Activated CD4-positive, alpha-beta T cell treated with anti-CD3 and anti-CD28 coated beads, Interleukin-2, amount 10 ng/mL, durations not matched to agents 7 days and 5 days (primary cell): ENCODE data around the gene COMMD1. TPM values are rescaled to one million over a fixed set of nuclear protein-coding genes. Genes with fewer than 3 reads are reported as not detected.

Experiments
- CTCF ChIA-PET: fragments of 350-600 bp; sonication (Branson Sonifier 250); formaldehyde crosslinking; loops from one replicate; lab custom pipeline; 2021; ENCODE audit warnings: antibody characterized with exemption; lab: Charles Lee
- POLR2A ChIA-PET: fragments of 350-600 bp; sonication (Branson Sonifier 250); formaldehyde crosslinking; loops from one replicate; lab custom pipeline; 2021; ENCODE audit warnings: antibody characterized with exemption; lab: Charles Lee
- DNase-seq: peaks from one replicate; pipeline ENCODE4 v3.0.0-alpha.2; 2020
- H3K27ac Mint-ChIP-seq: one replicate; pipeline ENCODE4 v1.8.0; 2021; ENCODE audit warnings: mild to moderate bottlenecking, moderate library complexity, mixed read lengths
- H3K27me3 Mint-ChIP-seq: one replicate; pipeline ENCODE4 v1.8.0; 2021; ENCODE audit warnings: mixed read lengths
- H3K36me3 Mint-ChIP-seq: one replicate; pipeline ENCODE4 v1.8.0; 2021; ENCODE audit warnings: low read depth, mixed read lengths
- H3K4me1 Mint-ChIP-seq: one replicate; pipeline ENCODE4 v1.8.0; 2021; ENCODE audit warnings: mixed read lengths
- H3K4me3 Mint-ChIP-seq: one replicate; pipeline ENCODE4 v1.8.0; 2021; ENCODE audit warnings: mild to moderate bottlenecking, moderate library complexity, mixed read lengths
- H3K9me3 Mint-ChIP-seq: one replicate; pipeline ENCODE4 v1.8.0; 2021; ENCODE audit warnings: mixed read lengths
- total RNA-seq, 2 experiments: library from RNA; stranded (reverse); gene quantifications; one replicate each; pipeline ENCODE4 v1.2.3, GENCODE V29; 2021

Gene COMMD1
- total RNA-seq, 2 experiments from 2014 or later, result 29.1 to 30.6 TPM

DNA sequence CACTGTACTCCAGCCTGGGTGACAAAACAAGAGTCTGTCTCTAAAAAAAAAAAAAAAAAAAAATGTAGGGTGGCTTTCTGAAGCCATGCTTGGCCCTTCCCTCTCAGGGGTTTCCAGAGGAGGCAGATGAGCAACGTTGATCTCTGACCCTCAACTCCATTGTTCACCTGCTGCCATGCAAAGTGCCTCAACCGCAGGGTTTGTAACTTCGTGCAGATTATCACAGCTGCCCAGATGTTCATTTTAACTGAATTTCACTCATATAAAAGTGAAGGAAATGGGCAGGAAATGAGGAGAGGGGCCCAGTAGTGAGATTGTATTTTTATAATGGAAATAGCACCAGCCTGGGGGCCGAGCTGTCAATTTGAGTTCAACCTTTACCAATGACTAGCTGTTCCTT is 275.5 kb downstream of the COMMD1 start:
- POLR2A ChIA-PET, result no interaction called here
- H3K4me1 Mint-ChIP-seq, result no peaks in the 10 kb centered on the region
- peaks cover 1% of the 10 kb centered on the region for H3K27me3 Mint-ChIP-seq
- H3K4me3 Mint-ChIP-seq, result no peak overlapping the region
- no peak overlapping the region for H3K27ac Mint-ChIP-seq
- no peak for DNase-seq
- no peaks in the 10 kb centered on the region for H3K9me3 Mint-ChIP-seq
- no peaks in the 10 kb centered on the region for H3K36me3 Mint-ChIP-seq
- CTCF ChIA-PET, result no interaction called here

DNA sequence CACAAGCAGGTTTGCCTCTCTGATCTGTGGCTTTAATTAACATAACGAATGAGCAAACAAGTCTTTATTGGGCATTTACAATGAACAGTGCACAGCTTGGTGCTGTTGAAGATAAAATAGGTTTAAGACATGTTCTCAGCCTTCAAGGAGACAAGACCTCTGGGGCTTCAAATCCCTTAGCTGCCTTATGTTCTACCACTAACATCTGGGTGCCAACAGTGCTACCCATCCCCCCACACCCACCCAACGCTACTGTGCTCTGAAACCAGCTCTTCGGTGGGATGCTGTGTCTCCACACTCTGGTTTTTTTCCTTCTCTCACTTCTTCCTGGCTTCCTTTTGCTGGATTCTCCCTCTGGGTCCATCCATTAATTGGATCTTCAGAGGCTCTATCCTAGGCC is 276.4 kb downstream of the COMMD1 start:
- Mint-ChIP-seq H3K36me3 (no peaks in the 10 kb centered on the region), H3K4me1 (no peaks in the 10 kb centered on the region), H3K27ac (no peak overlapping the region), H3K9me3 (no peaks in the 10 kb centered on the region), H3K4me3 (no peak overlapping the region), H3K27me3 (peaks cover 1% of the 10 kb centered on the region)
- POLR2A ChIA-PET, result no interaction called here
- DNase-seq, result no peak
- CTCF ChIA-PET, result no interaction called here

DNA sequence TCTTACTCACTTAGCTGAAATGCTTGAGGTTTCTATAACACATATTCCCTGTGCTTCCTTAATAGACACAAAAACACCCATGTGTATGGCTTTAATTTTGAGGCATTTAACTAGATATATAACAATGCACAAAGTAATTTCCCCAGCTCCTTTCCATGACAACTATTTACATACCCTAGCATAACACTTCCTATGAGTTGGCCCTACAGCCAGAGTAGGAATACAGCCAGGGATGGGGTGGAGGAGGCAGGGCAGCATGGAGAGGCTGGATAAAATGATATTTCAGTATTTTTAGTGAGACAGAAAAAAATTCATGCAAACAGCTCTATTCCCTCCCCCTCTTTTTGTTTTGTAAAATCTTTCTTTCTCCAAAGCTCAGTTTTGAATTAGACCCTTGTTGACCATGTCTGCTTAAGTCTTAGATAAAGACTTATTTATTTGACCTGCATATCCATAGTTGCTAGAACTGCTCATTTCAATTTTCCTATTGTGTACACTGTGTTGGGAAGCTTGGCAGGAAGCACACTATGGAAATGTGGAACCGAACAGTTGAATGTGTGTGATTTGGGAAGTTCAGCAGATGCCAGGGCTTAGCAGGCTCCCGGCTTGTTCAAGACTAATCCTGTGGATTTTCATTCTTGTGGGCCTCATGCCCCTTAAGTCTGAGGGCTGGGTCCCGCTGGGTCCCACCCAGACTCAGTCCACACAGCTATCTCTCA is 279.2 kb downstream of the COMMD1 start:
- H3K9me3 Mint-ChIP-seq, result peaks cover 2% of the 10 kb centered on the region

More for the DNA sequence above, 279.2 kb downstream of the COMMD1 start:
- CTCF ChIA-PET, result interaction anchor here (1.4 kb wide), 1 partner anchor 22 kb away, joined by 4 read pairs; no protein-coding TSS in a partner anchor
- no peaks in the 10 kb centered on the region for H3K36me3 Mint-ChIP-seq
- H3K27me3 Mint-ChIP-seq, result peaks cover 1% of the 10 kb centered on the region
- no peaks in the 10 kb centered on the region for H3K4me1 Mint-ChIP-seq
- no peak overlapping the region for H3K27ac Mint-ChIP-seq
- no peak overlapping the region for H3K4me3 Mint-ChIP-seq
- no peak for DNase-seq
- POLR2A ChIA-PET, result no interaction called here

Other genes with a start within 250 kb of the COMMD1 start
- gene FAM161A, start 51.6 kb upstream of the COMMD1 start, total RNA-seq, result 1 to 10 TPM; 4.0 to 4.4 TPM
- gene CCT4, start 17.0 kb upstream of the COMMD1 start, total RNA-seq, result 100 to 1,000 TPM; 136 to 138 TPM